GF-D8 (cell line): ENCODE data around the gene SNX33.
"Not testable (repeated sequence)": the region's sequence is repeated elsewhere in the genome, so short reads cannot be mapped to it uniquely, and the experiment has no call there.

Experiments used
- DNase-seq: peaks from one replicate; lab custom pipeline; 2025; lab: John Stamatoyannopoulos, UW

The SNX33 gene

GRCh38 chr15:75699961-75700874 is 52.5 kb downstream of the SNX33 start:
- peak; percentile 71 for DNase-seq

DNA sequence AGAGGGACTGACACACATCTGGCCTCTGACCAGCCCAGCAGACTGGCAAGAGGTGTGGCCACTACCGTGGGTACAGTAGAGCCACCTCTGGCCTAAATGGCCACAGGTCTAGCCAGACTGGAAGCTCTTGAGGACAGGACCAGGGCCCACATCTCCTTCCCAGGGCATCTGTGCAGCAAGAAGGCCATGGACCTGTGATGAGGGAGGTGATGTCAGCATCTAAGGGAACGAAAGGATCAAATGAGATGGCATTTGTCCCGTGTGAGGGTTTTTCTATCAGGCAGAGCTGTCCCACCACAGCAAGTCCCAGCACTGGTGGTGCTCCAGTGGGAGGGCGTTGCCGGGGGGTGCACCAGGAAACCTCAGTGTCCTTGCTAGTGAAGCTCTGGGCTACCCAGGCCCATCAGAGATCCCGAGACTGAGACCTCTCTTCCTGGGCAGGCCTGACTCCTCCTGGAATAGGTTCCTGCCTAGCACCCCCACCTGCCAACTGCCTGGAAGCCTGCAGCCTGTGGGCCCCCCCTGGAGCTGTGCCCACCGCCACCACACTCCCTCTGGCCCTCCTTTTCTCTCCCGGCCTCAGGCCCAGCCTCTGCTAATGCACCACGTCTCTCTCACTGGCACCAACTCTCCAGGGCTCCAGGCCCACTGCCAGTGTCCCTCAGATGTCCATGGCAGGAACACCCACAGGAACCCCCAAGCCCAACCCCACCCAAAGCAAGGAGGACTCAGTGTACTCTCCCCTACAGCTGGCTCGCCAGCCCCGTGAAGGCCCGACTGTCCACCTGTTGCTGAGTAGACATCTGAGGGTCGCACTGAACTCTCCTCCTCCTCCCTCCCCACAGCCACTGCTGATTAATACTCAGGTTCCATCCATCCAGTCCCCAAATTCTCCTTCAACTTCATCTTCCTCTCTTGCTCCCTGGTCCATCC is 53.6 kb downstream of the SNX33 start:
- DNase-seq = not testable (repeated sequence)

- DNase-seq = no peak
These were observed 54.7 kb downstream of the SNX33 start for GRCh38 chr15:75702436-75702835.

DNA sequence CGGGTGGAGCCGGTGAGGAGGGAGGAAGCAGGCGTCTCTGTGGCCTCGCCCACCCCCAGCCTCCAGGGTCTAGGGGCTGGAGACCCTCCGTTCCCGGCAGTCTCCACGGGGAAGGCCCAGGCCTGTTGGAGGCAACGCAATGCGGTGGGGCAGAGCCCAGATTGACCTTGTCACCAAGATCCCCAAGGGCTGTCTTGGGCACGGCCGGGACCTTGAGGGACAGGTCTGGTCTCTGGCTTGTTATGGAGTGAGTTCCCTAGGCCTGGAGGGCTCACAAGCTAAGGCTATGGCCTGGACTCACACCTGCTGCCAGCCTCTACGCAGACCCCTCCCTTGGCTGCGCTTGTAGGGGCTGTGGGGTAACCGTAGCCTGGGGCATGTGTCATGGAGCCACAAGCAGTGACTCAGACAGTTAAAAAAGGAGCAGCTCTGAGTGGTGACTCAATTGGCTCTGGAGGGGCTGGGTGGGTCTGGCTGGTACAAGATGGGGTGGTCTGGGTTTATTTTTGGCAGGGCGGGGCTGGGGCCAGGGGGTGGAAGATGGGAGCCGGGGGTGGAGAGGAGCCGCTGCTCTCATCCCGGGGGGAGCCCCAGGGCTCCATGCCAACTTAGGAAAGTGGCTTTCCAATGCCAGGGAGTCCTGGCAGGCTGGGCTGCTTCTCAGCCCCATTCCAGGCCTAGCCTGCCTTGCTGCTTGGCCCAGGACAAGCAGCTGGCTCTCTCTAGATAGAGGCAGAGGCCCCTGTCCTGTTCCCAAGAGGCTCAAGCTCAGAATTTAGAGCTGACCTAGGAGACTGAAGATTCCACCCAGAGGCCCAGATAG is 55.9 kb downstream of the SNX33 start:
- DNase-seq = not testable (repeated sequence)

DNA sequence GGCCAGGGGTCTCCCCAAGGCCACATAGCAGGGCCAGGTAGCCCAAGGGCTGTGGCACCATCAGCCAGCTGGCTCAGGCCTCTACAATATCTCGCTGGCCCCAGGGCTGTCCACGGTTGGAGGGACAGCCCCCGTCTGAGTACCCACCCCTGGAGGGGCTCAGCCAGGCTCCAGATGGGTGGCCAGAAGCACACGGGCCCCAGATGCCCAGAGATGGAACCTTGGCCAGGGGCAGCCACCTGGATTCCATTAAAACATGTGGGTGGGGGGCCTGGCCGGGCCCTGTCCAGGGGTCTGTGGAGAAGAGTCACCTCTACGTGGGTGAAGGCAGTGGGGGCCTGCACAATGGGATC is 56.5 kb downstream of the SNX33 start:
- no peak for DNase-seq

- DNase-seq = no peak
These were observed 56.9 kb downstream of the SNX33 start for GRCh38 chr15:75704618-75705017.

GRCh38 chr15:75705375-75705774 is 57.7 kb downstream of the SNX33 start:
- not testable (repeated sequence) for DNase-seq

DNA sequence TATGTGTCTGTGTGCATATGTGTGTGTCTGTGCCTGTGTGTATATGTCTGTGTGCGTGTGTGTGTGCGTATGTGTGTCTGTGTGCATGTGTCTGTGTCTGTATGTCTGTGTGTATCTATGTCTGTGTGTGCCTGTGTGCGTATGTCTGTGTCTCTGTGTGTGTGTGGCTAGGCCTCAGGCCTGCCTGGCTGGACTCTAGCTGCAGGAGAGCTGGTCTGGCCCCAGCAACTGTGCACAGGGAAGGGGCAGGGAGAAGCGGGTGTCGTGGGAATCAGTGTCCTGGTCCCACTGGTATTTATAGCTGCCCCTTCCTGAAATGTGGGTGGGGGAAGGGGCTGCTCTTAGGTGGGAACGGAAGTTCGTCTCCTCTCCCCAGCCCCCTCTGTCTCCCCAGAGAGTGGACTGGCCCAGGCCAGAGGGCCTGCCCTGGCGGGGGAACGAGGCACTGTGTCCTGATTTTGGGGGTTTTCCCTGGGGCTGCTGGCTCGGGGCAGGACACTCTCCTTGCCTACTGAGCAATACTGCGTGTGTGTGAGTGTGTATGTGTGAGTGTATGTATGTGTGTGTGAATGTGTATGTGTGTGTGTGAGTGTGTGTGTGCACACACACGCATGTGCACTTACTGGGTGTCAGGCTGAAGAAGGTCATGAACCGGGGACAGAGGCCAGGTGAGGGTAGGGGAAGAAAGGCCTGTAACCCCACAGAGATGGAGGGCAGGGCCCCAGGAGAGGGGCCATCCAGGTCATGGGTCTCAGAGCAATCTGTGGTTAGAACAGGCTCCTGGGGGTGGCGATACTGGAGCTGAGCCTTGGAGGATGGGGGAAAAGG is 58.4 kb downstream of the SNX33 start:
- no peak for DNase-seq

DNA sequence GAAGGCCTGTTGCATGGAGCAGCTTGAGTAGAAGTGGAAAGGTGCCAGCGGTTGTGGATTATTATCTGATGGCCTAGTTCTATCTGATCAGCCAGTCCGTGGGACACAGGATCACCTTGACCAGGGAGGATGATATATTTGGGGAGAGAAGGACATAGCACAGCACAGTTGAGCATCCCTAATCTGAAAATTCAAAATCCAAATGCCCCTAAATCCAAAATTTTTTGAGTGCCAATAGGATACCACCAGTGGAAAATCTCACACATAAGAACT is 58.9 kb downstream of the SNX33 start:
- no peak for DNase-seq

- DNase-seq = not testable (repeated sequence)
These were observed 61.7 kb downstream of the SNX33 start for GRCh38 chr15:75709458-75709857.

DNA sequence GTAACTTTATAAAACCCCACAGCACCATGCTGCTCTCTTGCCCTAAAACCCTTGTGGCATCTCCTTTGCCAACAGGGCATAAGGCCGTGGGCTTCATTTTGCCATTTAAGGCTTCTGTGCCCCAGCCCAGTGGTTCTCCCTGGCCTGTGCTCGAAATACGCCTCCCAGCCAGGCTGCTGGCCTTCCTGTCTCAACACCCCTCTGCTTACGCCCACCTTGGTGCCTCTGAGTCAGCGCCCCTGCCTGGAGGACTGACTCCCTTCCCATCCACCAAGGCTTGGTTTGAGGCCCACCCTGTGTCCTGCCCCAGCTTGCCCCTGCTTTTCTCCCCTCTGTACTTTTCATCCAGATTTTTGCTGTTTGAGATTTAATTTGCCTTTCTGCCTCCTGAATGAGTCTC is 63.2 kb downstream of the SNX33 start:
- DNase-seq = not testable (repeated sequence)

- not testable (repeated sequence) for DNase-seq
These were observed 63.8 kb downstream of the SNX33 start for GRCh38 chr15:75711495-75711894.
